NCI-H526 treated with DMSO at 0.1 percent for 48 hours (cell line): ENCODE results near the gene KIF26A.
"Not testable (repeated sequence)": the region's sequence is repeated elsewhere in the genome, so short reads cannot be mapped to it uniquely, and the experiment has no call there.

Experiments
- DNase-seq: peaks from one replicate; lab custom pipeline; 2025; lab: John Stamatoyannopoulos, UW

The KIF26A gene

DNA sequence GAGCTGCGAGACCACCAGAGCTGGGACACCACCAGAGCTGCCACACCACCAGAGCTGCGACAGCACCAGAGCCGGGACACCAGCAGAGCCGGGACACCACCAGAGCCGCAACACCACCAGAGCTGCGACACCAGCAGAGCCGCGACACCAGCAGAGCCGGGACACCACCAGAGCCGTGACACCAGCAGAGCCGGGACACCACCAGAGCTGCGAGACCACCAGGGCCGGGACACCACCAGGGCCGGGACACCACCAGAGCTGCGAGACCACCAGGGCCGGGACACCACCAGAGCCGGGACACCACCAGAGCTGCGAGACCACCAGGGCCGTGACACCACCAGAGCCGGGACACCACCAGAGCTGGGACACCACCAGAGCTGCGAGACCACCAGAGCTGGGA, 69.9 kb downstream of the KIF26A start:
- not testable (repeated sequence) for DNase-seq

- DNase-seq: not testable (repeated sequence)
Observed at GRCh38 chr14:104209071-104209470, 70.7 kb downstream of the KIF26A start.

GRCh38 chr14:104209985-104210816, 71.8 kb downstream of the KIF26A start:
- no peak for DNase-seq

DNA sequence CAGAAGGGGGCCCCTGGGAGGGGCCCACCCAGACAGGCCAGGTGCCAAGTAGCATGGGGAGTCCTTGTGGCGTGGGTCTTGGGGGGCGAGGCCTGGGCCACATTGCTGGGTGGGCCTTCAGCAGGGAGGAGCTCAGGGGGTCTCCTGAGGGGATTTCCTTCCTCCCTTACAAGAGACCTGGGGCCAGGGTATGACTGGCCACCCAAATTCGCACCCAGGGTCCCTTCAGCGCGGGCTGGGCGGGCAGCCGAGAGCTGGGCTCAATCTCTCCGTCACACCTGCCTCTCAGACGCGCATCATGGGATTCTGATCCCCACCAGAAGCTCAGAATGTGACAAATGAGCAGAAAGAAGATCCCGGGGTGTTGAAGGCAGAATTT, 72.4 kb downstream of the KIF26A start:
- no peak for DNase-seq

GRCh38 chr14:104211215-104211614, 72.8 kb downstream of the KIF26A start:
- DNase-seq: no peak

- no peak for DNase-seq
Observed at GRCh38 chr14:104211741-104212140, 73.4 kb downstream of the KIF26A start.

DNA sequence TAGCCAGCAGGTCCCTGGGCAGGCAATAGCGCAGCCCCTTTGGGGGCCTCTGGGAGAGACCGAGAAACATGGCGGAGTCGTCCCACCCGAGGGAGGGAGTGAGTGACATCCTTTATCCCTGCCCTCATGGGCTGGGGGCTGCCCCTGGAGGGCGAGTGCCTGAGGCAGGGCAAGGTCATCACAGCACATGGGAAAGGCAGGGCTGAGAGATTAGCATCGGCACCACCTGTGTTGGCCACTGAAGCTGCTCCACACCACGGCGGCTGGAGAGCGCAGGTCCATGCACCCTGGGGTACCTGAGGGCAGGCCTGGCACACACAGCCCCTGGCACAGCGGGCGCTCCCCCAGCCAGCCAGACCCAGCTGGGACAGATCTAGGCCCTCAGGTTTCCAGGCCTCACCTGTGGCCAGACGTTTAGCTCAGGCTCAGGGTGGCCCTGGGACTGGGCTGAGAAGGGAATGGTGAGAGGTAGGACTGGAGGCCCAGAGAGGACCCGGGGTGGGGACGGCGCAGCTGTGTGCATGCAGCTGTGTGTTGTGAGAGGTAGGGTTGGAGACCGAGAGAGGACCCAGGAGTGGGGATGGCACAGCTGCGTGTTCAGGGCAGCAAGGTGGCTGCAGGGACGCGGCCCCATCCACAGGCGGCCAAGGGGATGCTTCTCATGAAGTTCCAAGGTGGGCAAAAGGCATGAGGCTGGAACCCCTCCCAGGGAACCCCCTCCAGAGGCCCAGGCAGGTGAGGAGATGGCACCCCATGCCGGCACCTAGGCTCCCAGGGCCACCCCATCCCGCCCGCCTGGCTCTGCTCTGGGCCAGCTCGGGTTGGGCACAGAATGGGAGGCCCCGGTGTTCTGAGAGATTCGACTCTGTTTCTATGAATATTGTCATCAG, 74.1 kb downstream of the KIF26A start:
- DNase-seq: no peak

DNA sequence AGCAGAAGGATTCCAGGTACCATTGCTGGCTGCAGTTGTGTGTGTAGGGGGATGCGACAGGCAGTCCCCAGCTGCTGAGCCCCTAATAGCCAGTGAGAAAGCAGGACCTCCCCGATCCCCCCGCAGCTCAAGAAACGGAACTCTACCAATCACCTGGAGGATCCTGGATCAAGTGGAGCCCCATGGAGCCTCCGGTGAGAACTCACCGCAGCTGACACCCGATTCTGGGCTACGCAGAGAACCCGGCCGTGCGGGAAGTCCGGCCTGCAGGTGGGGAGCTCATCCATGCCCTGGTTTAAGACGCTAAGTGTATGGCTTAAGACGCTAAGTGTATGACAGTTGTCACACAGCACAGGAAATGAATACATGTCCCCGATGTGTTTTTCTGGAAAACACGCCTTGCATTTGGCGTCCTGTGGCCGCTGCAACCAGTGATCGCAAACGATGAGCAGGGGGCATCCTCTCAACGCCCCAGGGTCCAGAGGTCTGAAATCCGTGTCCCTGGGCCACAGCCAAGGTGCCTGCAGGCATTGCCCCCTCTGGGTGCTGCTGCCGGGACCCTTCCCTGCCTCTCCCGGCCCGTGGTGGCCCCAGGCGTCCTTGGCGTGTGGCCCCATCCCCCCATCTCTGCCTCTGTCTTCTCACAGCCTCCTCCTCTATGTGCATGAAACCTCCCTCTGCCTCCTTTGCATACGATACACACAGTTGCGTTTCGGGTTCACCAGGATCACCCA, 75.1 kb downstream of the KIF26A start:
- no peak for DNase-seq

DNA sequence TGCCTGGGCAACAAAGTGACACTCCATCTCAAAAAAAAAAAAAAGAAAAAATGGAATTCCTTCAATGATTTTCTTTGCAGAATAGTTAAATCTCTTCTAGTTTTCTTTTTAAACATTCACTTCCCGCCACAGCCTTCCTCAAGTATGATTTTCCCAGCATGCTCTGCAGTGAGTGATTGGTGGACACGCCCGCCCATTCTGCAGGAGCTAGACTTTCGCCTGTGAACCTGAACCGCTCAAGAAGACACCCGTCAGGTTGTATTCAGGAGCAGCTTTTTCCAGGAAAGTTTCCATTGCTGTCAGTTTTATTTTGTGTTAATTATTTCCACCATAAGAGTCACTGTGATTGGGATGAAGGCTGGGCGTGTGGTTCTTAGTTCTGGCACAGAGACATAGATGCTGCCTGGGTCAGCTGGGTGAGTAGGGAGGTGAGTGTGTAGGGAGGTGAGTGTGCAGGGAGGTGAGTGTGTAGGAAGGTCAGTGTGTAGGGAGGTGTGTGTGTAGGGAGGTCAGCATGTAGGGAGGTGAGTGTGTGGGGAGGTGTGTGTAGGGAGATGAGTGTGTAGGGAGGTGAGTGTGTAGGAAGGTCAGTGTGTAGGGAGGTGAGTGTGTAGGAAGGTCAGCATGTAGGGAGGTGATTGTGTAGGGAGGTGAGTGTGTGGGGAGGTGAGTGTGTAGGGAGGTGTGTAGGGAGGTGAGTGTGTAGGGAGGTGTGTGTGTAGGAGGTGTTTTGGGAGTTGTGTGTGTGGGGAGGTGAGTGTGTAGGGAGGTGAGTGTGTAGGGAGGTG, 76.2 kb downstream of the KIF26A start:
- DNase-seq: no peak

DNA sequence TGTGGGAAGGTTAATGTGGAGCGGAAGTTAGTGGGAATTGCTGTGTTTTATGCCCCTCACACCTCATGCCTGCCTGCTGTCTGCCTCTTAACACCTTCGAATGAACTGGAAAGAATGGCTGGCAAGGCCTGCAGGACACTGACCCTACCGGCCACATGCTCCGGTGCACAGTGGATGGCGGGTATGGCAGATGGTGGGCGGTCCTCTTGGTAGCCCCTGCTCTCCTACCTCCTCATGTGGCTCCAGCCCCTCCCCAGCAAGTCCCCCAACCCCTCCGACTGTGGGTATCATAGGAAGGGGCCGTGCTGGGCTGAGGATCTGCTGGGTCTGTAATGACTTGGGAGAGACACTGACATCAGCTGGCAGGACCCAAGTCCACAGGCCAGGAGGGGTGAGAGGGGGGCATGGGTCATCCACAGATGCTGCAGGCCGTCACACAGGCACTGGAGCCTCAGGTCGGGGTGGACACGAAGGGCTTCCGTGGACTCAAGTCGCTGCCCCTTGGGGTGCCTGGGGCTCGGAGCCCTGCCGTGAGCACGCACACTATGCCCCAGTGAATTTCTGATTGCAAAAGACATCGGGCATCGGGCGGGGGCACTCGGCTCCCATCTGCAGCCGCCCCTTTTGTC, 77.4 kb downstream of the KIF26A start:
- DNase-seq: no peak

DNA sequence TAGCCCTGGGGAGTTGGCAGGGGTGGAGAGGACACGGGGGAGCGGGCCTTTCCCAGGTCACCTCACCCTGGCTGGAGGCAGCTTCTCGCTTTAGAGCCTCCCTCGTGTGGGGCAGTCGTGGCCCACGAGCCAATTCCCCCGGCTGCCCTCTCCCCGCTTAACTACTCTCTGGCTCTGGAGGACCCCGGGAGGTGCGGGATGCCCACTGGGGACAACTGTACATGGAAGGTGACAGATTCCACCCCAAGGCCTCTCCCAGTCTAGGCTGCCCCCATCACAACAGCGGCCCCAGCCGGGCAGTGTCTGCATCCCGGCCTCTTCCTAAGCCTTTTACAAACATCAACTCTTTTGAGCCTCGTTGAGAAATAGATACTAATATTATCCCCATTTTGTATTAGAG, 78.1 kb downstream of the KIF26A start:
- DNase-seq: no peak

DNA sequence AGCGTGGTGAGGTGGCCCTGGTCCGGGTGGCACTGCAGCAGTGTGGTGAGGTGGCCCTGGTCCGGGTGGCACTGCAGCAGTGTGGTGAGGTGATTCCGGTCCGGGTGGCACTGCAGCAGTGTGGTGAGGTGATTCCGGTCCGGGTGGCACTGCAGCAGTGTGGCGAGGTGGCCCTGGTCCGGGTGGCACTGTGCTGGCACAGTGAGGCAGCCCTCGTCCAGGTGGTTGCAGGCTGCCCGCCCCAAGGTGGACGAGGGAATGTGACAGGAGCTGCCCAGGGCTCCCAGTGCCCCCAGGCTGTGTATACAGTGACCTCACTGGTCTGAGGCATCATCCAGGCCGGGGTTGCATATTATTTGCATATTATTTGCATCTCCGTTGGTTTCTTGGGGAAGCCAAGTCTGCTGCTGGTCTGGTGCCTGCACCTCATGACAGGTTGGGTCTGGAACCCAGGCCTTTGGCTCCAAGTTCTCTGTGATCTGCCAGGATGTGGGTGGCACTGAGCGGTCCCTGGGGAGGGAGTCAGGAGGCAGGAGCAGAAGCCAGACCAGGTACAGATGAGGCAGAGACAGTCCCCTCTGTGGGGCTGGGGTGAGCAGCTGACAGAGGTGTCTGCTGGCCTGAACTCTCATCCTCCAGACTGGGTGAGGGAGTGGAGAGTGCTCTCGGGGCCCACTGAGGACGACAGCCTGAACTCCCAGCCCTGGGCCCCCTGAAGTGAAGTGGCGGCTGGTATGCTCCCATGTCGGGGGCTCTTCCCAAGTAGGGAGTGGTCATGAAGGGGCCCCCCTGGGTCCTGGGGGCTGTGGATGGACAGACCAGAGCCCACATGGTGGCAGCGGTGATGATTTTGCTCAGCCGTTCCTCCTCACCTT, 79.3 kb downstream of the KIF26A start:
- DNase-seq: peak; percentile 89

DNA sequence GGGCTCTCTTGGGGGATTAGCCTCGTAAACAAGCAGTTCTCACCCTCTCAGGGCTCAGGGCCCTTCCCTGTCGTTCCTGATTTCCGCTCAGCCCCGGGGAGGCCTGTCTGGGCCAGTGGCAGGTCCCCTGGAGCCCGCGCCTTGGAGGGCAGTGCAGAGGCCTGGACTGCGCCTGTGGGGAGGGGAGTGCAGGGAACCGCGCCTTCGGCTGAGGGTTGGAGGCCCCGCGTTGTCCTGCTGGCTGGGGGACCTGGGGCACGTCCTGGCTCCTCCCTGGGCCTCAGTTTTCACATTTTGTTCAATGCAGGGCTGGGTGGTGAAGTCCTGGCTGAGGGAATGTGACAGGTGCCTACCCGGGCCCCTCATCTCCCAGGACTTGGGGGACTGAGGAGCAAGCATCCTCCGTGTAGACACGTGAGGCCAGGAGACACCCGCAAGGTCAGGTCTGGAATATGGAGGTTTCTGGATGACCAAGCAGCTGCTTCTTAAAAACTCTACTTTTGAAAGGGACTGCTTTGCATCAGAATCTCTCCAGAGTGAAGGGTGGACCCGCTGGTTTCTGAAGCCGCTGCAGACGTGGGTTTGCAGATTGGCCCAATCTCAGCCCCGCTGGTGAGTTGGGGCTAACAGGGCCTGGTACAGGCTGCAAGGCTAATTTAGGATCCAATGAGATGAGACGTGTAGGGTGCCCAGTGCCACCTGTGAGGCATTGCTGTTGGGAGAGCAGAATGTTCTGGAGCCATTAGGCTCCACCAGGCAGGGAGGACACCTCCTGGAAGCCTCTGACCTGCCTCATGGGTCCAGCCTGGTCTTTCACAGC, 80.2 kb downstream of the KIF26A start:
- DNase-seq: peak; percentile 9

DNA sequence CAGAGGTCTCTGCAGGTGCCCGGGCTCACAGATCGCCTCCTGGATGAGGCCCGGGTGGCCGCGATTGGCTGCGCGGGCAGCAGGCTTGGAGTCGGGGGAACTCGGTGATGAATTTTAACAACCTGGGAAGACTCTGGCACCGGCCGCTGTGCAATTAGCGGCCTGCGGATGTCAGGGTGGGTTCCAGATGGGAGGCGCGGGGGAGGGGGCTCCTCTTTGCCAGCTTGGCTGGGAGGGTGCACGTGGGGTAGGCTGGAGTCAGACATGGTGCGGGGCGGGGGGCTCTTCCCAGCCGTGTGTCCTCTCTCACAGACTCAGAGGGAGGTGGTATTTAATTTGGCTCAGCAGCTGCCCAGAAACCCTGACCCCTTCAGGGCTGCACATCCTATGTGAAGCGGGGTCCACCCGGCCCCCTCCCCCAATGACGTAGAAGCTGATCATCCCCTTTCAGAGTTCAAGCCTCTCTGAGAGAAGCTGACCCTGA, 81.4 kb downstream of the KIF26A start:
- DNase-seq: peak; percentile 51

DNA sequence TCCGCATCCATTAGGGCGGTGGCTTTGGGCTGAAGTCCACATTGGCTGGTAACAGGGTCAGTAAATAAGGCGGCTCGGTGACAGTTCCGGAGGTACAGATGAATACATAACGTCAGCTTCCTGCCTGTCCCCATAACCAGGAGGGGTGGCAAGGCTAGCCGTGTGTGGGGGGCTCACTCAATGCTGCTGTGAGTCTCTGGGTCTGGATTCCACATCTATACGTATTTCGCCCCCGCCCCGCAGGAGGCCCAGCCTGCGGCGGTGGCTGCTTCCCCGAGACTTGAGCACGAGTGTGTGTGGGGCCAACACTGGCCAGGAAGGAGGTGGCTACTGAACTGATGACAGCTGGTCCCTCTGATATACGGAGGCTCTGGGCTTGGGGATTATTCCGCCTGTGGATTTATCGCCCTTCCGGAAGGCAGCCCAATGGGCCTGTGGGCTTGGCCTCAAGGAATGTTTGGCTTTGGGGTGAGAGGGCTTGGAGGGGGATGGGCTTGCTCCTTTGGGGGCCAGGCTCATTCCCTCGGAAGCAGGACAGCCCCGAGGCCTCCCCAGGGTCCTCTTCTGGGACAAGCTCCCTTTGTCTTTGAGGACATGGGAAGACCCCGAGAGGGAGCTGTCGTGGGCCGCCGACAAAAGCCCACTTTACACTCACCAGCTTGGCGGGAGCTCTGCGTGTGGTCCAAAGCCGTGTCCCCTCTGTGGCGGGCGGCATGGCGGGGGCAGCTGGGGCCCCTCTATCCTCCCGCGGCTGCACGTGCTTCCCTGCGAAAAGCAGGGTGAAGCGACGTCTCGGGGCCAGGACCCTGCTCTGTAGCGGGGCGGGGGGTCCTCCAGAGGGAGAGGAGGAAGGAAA, 82.1 kb downstream of the KIF26A start:
- no peak for DNase-seq

DNA sequence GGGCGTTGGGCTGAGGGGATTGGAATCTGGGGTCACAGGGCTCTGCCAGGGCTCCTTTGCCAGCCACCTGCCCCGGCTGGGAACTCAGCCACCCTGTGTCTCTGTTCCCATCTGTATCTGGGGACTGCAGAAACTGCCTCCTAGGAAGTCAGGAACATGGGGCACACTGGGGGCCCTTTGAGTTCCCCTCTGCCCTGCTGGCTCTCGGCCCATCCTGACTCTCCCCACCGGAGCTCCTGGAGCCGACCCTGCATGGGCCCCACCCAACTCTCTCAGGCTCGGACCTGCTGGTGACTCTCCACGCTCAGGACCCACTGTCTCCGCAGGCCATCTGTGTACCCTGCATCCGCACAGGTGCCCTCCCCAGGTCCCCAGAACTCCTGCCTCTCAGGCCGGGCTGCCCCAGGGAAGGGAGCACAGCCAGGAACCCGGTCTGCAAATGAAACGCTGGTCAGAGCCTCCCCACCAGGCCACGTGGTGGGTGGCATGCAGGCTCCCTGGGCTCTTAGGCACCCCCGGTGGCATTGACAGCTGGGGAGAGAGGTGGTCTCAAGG, 82.8 kb downstream of the KIF26A start:
- no peak for DNase-seq

- DNase-seq: no peak
Observed at GRCh38 chr14:104221636-104222369, 83.4 kb downstream of the KIF26A start.
